Hepatocyte (in vitro differentiated cells): ENCODE results near the gene TBC1D22B.

Experiments
- CTCF ChIP-seq: fragments of 200-600 bp; sonication (generic); IDR thresholded peaks from 2 replicates; pipeline ENCODE4 v1.5.1; 2016; ENCODE audit warnings: antibody characterized with exemption, mild to moderate bottlenecking; ENCODE audit not compliant: poor library complexity
- EZH2 ChIP-seq: fragments of 200-600 bp; sonication (generic); IDR thresholded peaks from 2 replicates; pipeline ENCODE4 v1.6.1; 2016; ENCODE audit warnings: antibody characterized with exemption, mild to moderate bottlenecking, borderline replicate concordance

DNA sequence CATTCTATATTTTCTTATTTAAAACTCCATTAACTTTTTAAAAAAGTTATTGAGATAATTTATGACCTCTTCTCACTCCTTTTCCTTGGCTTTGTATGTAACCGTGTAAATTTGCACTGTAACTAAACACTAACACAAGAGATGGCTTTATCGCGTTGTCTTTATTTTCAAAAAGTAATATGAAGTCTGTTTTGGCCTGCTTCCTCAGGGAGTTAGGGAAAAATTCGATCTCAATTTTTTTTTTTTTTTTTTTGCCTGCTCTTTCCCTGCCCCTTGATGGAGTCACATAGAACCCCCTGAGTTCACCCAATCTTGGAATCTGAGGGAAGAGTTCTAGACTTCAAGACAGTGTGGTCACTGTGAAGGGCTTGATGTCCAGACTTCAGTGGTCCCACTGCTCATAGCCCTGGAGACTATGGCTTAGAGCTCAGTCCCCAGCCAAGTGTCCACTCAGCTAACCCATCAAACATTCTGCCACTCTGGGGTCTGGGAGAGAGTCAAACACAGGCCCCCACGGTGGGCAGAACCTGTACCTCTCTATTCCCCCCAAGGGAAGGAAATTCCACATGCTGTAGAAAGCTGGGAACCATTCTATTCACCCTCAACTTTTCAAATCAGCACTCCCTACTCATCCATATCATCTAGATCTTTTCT, 15.7 kb upstream of the TBC1D22B start:
- no peak for TF ChIP-seq EZH2
- TF ChIP-seq CTCF: no peak
